Mesendoderm (in vitro differentiated cells): ENCODE measurements around the gene RNF150.

Experiments used
- DNase-seq: peaks from one replicate; pipeline ENCODE4 v3.0.0; 2013
- H2AK5ac ChIP-seq: 2 replicates; pipeline ENCODE4 v1.6.1; 2013; ENCODE audit warnings: low read length, inconsistent platforms
- H2BK120ac ChIP-seq: 2 replicates; pipeline ENCODE4 v1.6.1; 2013; ENCODE audit warnings: low read depth, mild to moderate bottlenecking, low read length, moderate library complexity, mixed read lengths
- H2BK15ac ChIP-seq: replicated peaks from 2 replicates; pipeline ENCODE4 v1.6.1; 2013; ENCODE audit warnings: low read depth, mild to moderate bottlenecking, moderate library complexity
- H2BK5ac ChIP-seq: 2 replicates; pipeline ENCODE4 v1.6.1; 2013; ENCODE audit warnings: low read length, inconsistent platforms
- H3K18ac ChIP-seq: 2 replicates; pipeline ENCODE4 v1.6.1; 2013; ENCODE audit warnings: mild to moderate bottlenecking, low read length, mixed read lengths
- H3K23ac ChIP-seq: one replicate; pipeline ENCODE4 v1.6.1; 2013; ENCODE audit warnings: low read length
- H3K27ac ChIP-seq: 2 replicates; pipeline ENCODE4 v1.5.1; 2013; ENCODE audit warnings: low read depth, mild to moderate bottlenecking, inconsistent platforms, low read length, moderate library complexity
- H3K27me3 ChIP-seq: 2 replicates; pipeline ENCODE4 v1.6.1; 2013; ENCODE audit warnings: low read length, control low read depth, mild to moderate bottlenecking, inconsistent platforms; ENCODE audit not compliant: insufficient read depth, poor library complexity
- H3K36me3 ChIP-seq: 2 replicates; pipeline ENCODE4 v1.6.1; 2013; ENCODE audit warnings: low read length, inconsistent platforms; ENCODE audit not compliant: control insufficient read depth, insufficient read depth
- H3K4ac ChIP-seq: one replicate; pipeline ENCODE4 v1.6.1; 2013; ENCODE audit warnings: low read depth, mild to moderate bottlenecking, low read length, moderate library complexity
- H3K4me1 ChIP-seq: 2 replicates; pipeline ENCODE4 v1.6.1; 2013; ENCODE audit warnings: low read depth, low read length, inconsistent platforms; ENCODE audit not compliant: control insufficient read depth
- H3K4me2 ChIP-seq: 2 replicates; pipeline ENCODE4 v1.6.1; 2013; ENCODE audit warnings: low read length
- H3K4me3 ChIP-seq: 2 replicates; pipeline ENCODE4 v1.5.1; 2013; ENCODE audit warnings: mild to moderate bottlenecking, low read length
- H3K56ac ChIP-seq: one replicate; pipeline ENCODE4 v1.6.1; 2013; ENCODE audit warnings: low read length
- H3K79me1 ChIP-seq: 2 replicates; pipeline ENCODE4 v1.6.1; 2013; ENCODE audit warnings: low read length, inconsistent platforms
- H3K79me2 ChIP-seq: 2 replicates; pipeline ENCODE4 v1.6.1; 2013; ENCODE audit warnings: mild to moderate bottlenecking, low read length; ENCODE audit not compliant: control insufficient read depth, insufficient read depth
- H3K9ac ChIP-seq: 2 replicates; pipeline ENCODE4 v1.6.1; 2013; ENCODE audit warnings: low read length, inconsistent platforms
- H4K5ac ChIP-seq: one replicate; pipeline ENCODE4 v1.6.1; 2013; ENCODE audit warnings: low read length
- H4K8ac ChIP-seq: one replicate; pipeline ENCODE4 v1.6.1; 2013; ENCODE audit warnings: low read depth, mild to moderate bottlenecking, control low read depth, low read length, moderate library complexity
- WGBS: extraction: QIAGEN DNeasy Blood & Tissue Kit; methylation state at CpG from one replicate; pipeline ENCODE4 v1.1.7; 2013; ENCODE audit warnings: low lambda C conversion rate, missing lambda C conversion rate; ENCODE audit not compliant: insufficient coverage; ENCODE audit errors: extremely low coverage; 5-methylcytosine and 5-hydroxymethylcytosine counted together

RNF150 gene

GRCh38 chr4:141026900-141027299, 106.4 kb downstream of the RNF150 start:
- no peak for DNase-seq
- Histone ChIP-seq H4K8ac (no peak overlapping the region), H2AK5ac (no peak overlapping the region), H3K23ac (no peak overlapping the region), H2BK5ac (no peak overlapping the region), H3K56ac (no peak overlapping the region), H3K79me2 (no peaks in the 10 kb centered on the region), H3K27ac (no peak overlapping the region), H3K4me2 (no peak overlapping the region), H4K5ac (no peak overlapping the region), H3K9ac (no peak overlapping the region), H2BK120ac (no peak overlapping the region), H3K36me3 (no peaks in the 10 kb centered on the region), H2BK15ac (no peak overlapping the region), H3K79me1 (no peaks in the 10 kb centered on the region), H3K4ac (no peak overlapping the region), H3K18ac (no peak overlapping the region), H3K4me3 (no peak overlapping the region), H3K27me3 (no peaks in the 10 kb centered on the region), H3K4me1 (no peaks in the 10 kb centered on the region)
- no CpG with 5 or more reads among the region's 7 CpGs for WGBS

- no peak overlapping the region for H2BK15ac ChIP-seq
- H3K4ac ChIP-seq = no peak overlapping the region
- no peak overlapping the region for H2AK5ac ChIP-seq
- H3K27me3 ChIP-seq = no peaks in the 10 kb centered on the region
- no peak overlapping the region for H3K4me2 ChIP-seq
- H2BK120ac ChIP-seq = no peak overlapping the region
- WGBS = no CpG with 5 or more reads among the region's 1 CpG
- no peaks in the 10 kb centered on the region for H3K79me1 ChIP-seq
- H3K4me1 ChIP-seq = no peaks in the 10 kb centered on the region
- no peak overlapping the region for H2BK5ac ChIP-seq
- no peak overlapping the region for H3K4me3 ChIP-seq
- no peak overlapping the region for H3K23ac ChIP-seq
- no peaks in the 10 kb centered on the region for H3K79me2 ChIP-seq
- no peaks in the 10 kb centered on the region for H3K36me3 ChIP-seq
- no peak for DNase-seq
- no peak overlapping the region for H3K27ac ChIP-seq
- H3K18ac ChIP-seq = no peak overlapping the region
- H3K56ac ChIP-seq = no peak overlapping the region
- no peak overlapping the region for H4K8ac ChIP-seq
- no peak overlapping the region for H4K5ac ChIP-seq
- no peak overlapping the region for H3K9ac ChIP-seq
These were observed 110.2 kb downstream of the RNF150 start for GRCh38 chr4:141023051-141023450.

GRCh38 chr4:141022111-141022695, 111.1 kb downstream of the RNF150 start:
- no peak overlapping the region for H4K5ac ChIP-seq
- H2AK5ac ChIP-seq = no peak overlapping the region
- no peak overlapping the region for H3K4ac ChIP-seq
- no peak overlapping the region for H3K9ac ChIP-seq
- no peak overlapping the region for H3K4me2 ChIP-seq
- no peak for DNase-seq
- H3K4me1 ChIP-seq = no peaks in the 10 kb centered on the region
- H3K27me3 ChIP-seq = no peaks in the 10 kb centered on the region
- no CpG with 5 or more reads among the region's 3 CpGs for WGBS
- H4K8ac ChIP-seq = no peak overlapping the region
- no peak overlapping the region for H3K18ac ChIP-seq
- no peaks in the 10 kb centered on the region for H3K79me1 ChIP-seq
- H3K23ac ChIP-seq = no peak overlapping the region
- no peak overlapping the region for H3K4me3 ChIP-seq
- no peaks in the 10 kb centered on the region for H3K79me2 ChIP-seq
- H2BK15ac ChIP-seq = no peak overlapping the region
- H3K27ac ChIP-seq = no peak overlapping the region
- no peak overlapping the region for H2BK5ac ChIP-seq
- H3K56ac ChIP-seq = no peak overlapping the region
- H2BK120ac ChIP-seq = no peak overlapping the region
- H3K36me3 ChIP-seq = no peaks in the 10 kb centered on the region

- Histone ChIP-seq H3K4me3 (no peak overlapping the region), H4K8ac (no peak overlapping the region), H3K36me3 (no peaks in the 10 kb centered on the region), H2BK5ac (no peak overlapping the region), H3K79me1 (no peaks in the 10 kb centered on the region), H2AK5ac (no peak overlapping the region), H3K9ac (no peak overlapping the region), H3K27me3 (no peaks in the 10 kb centered on the region), H2BK15ac (no peak overlapping the region), H4K5ac (no peak overlapping the region), H3K4ac (no peak overlapping the region), H3K4me2 (no peak overlapping the region), H3K23ac (no peak overlapping the region), H3K79me2 (no peaks in the 10 kb centered on the region), H2BK120ac (no peak overlapping the region), H3K18ac (no peak overlapping the region), H3K4me1 (no peaks in the 10 kb centered on the region), H3K27ac (no peak overlapping the region), H3K56ac (no peak overlapping the region)
- DNase-seq = no peak
- no CpG with 5 or more reads among the region's 3 CpGs for WGBS
These were observed 111.7 kb downstream of the RNF150 start for GRCh38 chr4:141021397-141022110.

GRCh38 chr4:141020801-141021261, 112.4 kb downstream of the RNF150 start:
- no peak overlapping the region for H2BK5ac ChIP-seq
- no CpG with 5 or more reads among the region's 3 CpGs for WGBS
- no peak overlapping the region for H4K5ac ChIP-seq
- no peak overlapping the region for H3K9ac ChIP-seq
- no peak overlapping the region for H2AK5ac ChIP-seq
- H3K4ac ChIP-seq = no peak overlapping the region
- no peaks in the 10 kb centered on the region for H3K27me3 ChIP-seq
- no peaks in the 10 kb centered on the region for H3K79me1 ChIP-seq
- DNase-seq = no peak
- no peaks in the 10 kb centered on the region for H3K36me3 ChIP-seq
- no peak overlapping the region for H3K23ac ChIP-seq
- H2BK15ac ChIP-seq = no peak overlapping the region
- no peak overlapping the region for H4K8ac ChIP-seq
- no peak overlapping the region for H3K27ac ChIP-seq
- no peak overlapping the region for H3K56ac ChIP-seq
- no peak overlapping the region for H2BK120ac ChIP-seq
- H3K4me2 ChIP-seq = no peak overlapping the region
- no peaks in the 10 kb centered on the region for H3K79me2 ChIP-seq
- no peak overlapping the region for H3K18ac ChIP-seq
- no peak overlapping the region for H3K4me3 ChIP-seq
- H3K4me1 ChIP-seq = no peaks in the 10 kb centered on the region
